Activated CD8-positive, alpha-beta memory T cell treated with anti-CD3 and anti-CD28 coated beads, Interleukin-2, amount 50 U/mL, for 24 hours (primary cell): Measurements from ENCODE around the gene SIK2.
A peak's percentile ranks its signal among the peaks of the same experiment; 100 is the strongest.
"Not testable (repeated sequence)": the region's sequence is repeated elsewhere in the genome, so short reads cannot be mapped to it uniquely, and the experiment has no call there.

Experiments used
- DNase-seq: peaks from one replicate; pipeline ENCODE4 v3.0.0-alpha.2; 2020; ENCODE audit errors: extremely low read depth

Gene SIK2

DNA sequence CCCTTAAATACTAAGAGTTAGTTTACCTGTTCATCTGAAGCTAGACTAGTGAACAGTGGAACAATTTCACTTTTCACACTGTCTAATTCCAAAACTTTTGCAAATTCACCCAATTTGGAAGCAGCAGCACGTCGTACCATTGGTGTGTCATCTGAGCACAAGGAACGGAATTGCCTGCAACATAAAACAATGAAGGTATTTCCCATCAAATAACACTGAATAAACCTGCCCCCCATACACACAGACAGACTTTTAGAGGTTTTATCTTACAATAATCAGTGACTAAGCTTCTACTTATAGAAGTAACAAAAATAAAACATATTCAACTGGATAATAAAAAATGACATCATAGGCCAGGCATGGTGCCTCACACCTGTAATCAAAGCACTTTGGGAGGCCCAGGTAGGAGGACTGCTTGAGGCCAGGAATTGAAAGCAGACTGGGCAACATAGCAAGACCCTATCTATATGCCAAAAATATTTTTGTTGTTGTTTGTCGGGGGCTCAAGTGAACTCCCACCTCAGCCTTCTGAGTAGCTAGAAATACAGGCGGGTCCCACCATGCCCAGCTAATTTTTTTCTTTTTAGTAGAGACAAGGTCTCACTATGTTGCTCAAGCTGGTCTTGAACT is 157.6 kb downstream of the SIK2 start:
- DNase-seq, result no peak

DNA sequence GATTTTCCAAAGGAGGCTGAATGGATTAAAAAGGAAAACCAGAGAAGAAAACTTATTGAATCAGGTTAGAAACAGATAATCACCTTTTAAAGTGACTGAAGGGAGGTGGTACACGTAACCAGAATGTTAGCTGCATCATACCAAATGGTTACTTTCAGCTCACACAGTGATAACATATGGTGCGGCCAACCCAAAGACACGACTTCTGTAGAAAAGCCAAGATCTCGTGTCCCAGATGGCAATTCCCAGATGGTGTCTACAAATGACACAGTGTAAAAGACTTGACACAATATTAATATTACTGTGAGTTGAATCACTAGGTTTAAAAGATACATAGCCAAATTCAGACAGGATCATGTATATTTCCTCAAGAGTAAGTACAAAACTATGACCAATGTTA is 158.8 kb downstream of the SIK2 start:
- DNase-seq, result no peak

DNA sequence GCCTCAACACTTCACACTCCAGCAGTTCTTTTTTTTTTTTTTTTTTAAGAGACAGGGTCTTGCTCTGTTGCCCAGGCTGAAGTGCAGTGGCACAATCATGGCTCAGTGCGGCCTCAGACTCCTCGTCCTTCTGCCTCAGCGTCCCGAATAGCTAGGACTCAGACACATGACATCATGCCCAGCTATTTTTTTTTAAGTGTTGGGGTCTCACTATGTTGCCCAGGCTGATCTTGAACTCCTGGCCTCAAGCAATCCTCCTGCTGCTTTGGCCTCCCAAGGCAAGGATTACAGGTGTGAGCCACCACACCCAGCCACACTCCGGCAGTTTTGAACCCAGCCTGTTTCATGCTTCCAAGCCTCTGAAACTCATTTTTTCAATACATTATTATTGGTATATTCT is 160.3 kb downstream of the SIK2 start:
- no peak for DNase-seq

DNA sequence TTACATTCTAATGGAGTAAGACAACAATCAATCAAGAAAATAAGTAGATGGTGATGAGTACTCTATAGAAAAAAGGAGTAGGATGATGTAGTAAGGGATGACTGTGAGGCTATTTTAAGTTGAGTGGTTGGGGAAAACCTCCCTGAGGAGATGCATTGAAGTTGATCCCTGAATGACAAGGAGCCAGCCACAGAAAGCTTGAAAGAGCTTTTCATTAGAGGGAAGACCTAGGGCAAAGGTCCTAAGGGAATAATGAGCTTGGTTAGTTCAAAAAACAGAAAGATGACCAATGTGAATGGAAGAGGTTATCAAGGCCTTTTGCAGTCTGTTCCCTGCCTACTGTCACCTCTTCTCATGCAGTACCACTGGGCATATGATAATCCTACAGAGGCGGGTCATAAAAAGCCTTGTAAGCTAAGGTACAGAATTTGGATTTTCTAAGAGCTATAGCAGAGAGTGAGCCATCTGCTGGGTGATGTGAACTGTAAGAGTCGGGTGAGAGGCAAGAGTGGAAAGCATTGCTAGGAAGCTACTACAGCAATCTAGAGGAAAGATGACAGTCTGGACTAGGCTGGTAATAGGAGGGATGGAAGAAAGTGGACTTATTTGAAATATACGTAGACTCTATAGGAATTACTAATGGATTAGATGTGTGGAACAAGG is 160.9 kb downstream of the SIK2 start:
- DNase-seq, result no peak

DNA sequence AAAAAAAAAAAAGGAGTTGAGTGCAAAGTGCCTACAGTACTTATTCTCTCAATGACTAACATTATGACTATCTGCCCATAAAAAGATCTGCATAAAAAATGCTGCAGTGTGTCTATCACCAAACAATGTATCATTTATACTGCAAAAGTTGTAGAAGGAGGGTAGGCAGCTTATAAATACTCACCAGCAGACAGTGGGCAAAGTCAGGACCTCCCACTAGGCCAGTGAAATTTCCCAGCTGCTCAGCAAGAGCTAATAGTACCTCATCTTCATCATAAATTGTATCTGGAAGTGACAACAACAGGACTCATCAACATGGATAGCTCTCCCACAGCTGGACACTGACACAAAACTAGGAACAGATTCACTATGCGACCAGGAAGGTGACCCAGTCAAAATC is 162.4 kb downstream of the SIK2 start:
- no peak for DNase-seq

DNA sequence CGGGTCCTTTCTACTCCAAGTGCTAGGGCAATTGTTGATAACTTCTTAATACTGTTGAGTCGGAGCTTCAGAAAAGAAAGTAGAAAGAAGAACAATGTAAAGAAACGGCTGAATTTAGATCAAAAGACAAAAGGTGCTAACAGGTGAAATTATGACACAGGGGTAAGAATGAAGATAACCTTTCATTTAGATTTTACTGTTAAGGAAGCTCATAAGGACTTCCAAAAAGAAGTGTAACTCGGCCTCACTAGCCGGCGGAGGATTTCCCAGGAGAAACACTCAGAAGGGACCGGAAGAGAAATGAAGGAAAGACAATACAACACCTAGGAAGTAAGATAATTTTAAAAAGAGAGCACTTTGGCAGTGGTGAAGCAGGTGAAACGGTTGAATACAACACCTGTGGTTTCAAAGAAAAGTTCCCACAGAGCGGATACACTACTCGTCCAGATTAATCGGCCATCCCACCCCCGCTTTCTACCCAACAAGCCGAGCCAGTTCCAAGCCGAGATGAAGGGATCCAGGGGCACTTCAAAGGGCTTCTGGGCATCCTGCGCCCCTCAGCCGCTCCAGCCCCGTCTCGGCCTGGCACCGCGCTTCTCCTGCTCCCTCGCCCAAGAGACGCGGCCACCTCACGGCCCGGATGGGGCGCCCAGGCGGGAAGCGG is 163.2 kb downstream of the SIK2 start:
- DNase-seq, result no peak

DNA sequence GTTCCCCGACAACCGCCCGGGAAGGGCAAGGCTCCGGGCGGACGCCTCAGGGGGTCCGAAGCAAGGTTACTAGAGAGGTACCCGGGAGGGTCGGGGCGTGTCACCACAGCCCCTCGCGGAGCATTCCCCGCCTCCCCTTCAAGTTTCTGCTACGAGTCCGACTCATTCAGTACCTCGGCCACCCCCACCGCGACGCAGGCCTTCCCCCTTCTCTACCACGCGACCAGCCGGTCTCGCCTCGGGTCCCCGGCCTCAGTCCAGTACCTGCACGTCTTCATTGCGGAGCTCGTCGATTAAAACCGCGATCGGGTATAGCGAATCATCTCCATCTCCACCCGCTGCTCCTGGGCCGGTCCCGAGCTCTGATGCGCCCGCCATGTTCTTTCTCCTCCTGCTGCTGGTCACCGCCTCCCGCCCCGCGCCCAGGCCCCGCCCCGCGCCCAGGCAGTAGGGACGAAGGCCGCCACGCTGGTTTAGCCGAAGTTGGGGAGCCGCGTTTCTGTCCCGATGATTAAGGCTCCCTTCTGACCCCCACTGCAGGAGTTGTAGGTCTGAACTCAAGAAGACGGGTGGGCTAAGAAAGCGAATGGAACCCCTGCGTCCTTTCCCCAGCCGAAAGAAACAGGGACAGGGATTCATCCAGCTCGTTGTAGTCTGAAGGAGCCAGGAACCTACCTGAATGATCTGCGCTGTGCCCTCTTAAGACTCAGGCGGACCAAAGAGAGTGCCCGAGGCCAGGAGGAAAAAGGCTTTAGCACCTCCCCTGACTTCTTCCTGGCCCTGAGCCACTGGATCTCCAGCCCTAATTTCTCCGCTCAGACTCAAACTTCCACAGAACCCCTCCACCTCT is 164.0 kb downstream of the SIK2 start, which contains the start of gene PPP2R1B:
Gene PPP2R1B (minus strand): TSS at position 406 of the 850 bp plus-strand sequence. CDS start 28 bp downstream, at position 378.
- DNase-seq, result peak; percentile 39

DNA sequence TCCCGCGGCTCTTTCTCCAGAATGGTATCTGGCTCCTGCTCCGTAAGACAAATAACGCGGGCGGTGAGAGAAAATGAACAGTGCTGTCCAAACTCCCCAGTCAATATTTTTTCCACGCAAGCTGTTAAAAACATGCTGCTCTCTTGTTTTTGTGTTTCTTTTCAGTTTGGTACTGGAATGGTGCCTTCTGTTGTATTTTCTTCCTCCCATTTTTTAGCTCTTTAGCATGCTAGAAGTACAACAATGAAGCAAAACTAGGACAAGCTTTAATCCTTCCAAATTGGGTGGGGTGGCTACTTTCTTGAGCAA is 164.5 kb downstream of the SIK2 start:
- no peak for DNase-seq

DNA sequence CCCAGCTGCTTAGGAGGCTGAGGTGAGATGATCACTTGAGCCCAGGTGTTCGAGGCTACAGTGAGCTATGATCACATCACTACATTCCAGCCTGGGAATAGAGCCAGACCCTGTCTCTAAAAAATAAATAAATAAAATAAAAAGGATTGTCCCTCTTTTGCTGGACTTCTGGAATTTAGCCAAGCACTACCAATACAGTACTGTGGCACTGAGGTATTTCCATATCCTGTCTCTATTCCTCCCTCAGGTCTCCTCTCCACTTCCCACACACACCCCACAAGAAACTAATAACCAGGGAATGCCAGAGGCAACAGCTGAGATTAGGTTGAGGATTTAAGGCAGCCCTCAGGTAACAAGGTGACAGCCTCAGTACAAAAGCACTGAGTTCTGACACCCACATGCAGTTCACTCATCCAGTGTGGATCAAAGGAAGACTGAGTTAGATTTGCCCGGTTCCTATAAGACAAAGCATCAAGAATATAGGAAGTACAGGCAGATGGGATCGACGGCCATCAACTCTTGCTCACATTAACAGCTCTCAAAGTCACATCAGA is 168.4 kb downstream of the SIK2 start:
- no peak for DNase-seq

DNA sequence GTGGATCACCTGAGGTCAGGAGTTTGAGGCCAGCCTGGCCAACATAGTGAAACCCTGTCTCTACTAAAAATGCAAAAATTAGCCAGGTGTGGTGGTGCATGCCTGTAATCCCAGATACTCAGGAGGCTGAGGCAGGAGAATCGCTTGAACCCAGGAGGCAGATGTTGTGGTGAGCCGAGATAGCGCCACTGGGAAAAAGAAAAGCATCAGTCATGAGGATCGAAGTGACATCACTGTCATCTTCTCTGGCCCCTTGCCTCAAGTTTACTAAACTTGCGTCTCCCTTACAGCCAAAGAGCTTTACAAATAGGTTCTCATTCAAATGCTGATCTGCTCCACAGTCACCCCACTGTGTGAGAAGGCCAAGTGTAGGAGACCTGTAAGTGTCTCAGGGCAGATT is 169.0 kb downstream of the SIK2 start:
- not testable (repeated sequence) for DNase-seq

DNA sequence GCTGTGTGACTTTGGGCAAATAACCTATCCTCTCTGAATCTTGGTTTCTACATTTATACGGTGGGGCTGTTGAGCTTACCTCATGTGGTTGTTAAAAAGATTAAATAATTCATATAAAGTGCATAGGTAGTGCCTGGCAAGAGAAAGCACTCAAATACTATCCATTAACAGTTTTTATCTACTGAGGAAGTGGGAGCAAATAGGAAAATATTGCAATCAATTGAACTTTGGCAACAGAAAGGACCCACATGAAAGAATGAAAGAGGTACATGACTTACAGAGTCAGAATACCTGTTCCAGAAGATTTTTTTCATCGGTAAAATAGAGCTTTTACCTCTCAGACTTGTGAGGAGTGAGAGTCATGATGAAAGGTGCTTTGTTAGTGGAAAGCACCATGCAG is 170.3 kb downstream of the SIK2 start:
- no peak for DNase-seq

DNA sequence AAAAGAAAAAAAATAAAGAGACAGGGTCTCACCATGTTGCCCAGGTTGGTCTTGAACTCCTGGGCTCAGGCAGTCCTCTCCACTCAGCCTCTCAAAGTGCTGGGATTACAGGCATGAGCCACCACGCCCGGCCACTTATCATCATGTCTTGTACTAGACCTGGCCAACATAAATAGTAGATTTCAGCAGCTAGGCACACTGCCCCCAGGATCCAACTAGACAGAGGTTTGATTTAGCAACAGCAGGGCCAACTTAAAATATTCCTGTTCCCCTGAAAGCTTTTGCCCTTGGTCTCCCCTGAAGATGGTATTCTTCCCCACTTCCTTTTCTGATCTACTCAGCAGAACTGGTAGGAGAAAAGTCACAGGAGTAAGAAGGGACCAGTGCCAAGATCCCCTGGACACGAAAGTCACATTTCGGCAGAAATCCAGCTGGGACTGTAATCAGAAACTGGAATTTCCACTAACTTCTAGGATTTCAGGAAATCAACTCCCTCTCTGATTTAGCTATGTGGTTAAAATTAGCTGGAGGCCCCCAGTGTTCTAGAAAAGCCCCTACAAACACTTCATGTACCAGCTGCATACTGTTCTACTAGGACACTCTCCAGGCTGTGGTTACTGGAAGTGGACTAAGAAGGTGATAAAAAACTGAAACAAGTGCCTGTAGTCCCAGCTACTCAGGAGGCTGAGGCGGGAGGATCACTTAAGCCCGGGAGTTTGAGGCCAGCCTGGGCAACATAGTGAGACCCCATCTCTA is 172.9 kb downstream of the SIK2 start:
- DNase-seq, result no peak

DNA sequence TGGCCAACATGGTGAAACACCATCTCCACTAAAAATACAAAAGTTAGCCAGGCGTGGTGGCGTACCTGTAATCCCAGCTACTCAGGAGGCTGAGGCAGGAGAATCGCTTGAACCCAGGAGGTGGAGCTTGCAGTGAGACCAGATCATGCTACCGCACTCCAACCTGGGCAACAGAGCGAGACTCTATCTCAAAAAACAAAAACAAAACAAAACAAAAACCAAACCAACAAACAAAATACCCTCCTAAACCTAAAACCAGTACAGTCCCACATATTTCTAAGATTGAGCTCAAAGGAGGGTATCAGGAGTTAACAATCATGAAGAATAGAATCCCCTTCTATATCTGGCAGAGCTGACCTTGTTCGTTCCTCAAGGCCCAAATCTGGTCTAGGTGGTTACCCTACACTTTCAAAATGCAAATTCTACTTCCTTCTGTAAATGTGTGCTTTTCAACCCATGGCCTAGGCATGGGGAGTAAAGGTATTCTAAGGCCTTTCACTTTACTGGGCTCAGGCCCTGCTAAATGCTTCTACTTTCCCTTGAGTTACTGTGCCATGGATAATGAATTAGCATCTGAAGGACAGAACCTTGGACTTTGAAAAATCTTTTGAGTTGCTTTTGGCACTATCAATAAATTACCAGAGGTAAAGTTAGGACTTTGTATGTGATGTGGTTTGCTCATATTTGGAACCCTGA is 174.3 kb downstream of the SIK2 start:
- DNase-seq, result no peak

DNA sequence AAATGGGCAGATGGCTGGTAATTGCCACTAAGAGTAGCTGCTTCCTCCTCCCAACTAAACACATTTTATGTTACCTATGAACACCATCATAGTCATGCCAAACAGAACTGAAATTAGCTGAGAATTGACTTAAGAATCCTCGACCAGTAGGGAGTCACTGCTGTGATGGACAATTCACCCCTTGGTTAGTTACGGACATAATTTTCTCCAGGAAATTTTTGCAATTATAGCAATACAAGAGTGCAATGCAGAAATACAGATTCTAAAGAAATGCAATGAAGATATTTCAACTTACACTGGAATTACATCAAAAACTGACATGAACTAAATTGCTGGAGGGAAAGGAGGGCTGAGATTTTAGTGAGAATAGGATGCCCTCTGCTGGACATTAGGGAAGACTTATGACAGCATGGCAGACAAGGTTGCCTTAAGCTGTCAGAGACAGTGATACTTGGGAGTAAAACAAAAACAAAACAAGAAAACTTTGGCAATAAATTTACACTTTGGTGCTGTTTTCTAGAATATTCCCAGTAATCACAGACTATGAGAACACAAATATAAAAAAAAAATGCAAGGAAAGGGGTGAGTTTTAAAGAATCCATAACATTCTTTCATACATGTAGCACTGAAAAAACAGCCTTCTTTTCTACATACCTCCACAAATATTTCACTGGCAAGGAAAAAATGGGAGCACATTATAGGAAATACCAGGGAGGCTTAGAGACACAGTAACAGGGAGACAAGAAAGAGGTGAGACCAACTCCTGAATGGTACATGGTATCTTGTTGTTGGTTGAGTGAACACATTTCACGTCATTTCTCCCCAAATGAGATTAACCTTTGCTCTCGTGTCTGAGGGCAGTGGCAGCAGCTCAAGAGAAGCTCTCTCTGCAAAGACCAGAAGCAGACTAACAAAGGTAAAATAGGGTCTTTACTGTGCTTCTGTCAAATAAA is 175.1 kb downstream of the SIK2 start:
- DNase-seq, result no peak

DNA sequence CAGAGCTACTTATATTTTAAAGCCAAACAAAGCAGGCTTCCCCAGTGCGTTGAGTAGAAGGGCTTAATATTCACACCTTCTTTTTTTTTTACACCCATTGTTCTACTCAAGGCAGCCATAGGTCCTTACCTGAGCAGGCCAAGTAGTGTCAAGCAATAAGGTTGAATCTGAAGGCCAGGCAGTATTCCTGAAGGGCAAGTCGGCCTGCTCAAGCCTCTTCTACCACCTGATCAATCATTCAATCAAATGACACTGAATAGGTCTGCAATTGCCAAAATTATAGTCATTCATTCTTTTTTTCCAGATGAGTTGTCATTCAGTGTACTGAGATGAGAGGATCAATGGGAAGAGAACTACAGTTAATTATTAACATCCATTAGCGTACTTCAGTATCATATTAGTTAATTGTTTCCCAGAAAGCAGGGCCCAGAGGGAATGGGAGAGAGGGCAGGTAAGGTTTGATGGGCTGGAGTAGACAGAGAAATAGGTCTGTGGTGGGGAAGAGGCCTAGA is 175.9 kb downstream of the SIK2 start:
- DNase-seq, result no peak

DNA sequence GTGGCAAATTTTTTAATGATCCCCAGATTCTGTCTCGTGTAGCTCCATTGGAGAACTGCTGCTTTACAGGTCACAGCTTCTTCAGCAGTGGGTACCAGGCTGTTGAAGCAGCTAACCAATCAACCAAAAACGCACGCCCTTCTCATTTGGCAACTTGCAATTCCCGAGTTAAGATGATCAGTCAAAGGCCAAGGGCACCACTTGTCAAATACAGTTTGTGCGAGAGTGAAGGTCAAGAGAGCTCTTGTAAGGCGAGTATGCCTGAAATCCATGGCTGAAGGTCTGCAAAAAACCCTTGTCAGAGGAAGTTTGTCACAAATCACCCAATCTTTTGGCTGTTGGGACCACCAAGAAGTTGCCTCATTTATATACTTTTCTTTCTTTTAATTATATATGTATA is 176.9 kb downstream of the SIK2 start:
- DNase-seq, result no peak
